Stimulated activated CD4-positive, alpha-beta T cell treated with anti-CD3 and anti-CD28 coated beads, Interleukin-1b, Interleukin-23, amount 100 ng/mL, for 48 hours (primary cell): ENCODE data around the gene INTS1.
"Not testable (repeated sequence)": the region's sequence is repeated elsewhere in the genome, so short reads cannot be mapped to it uniquely, and the experiment has no call there.

ENCODE experiments used
- DNase-seq: peaks from one replicate; pipeline ENCODE4 v3.0.0-alpha.2; 2020

The INTS1 gene

GRCh38 chr7:1444925-1445322 lies 59.3 kb downstream of the INTS1 start:
- DNase-seq: no peak

DNA sequence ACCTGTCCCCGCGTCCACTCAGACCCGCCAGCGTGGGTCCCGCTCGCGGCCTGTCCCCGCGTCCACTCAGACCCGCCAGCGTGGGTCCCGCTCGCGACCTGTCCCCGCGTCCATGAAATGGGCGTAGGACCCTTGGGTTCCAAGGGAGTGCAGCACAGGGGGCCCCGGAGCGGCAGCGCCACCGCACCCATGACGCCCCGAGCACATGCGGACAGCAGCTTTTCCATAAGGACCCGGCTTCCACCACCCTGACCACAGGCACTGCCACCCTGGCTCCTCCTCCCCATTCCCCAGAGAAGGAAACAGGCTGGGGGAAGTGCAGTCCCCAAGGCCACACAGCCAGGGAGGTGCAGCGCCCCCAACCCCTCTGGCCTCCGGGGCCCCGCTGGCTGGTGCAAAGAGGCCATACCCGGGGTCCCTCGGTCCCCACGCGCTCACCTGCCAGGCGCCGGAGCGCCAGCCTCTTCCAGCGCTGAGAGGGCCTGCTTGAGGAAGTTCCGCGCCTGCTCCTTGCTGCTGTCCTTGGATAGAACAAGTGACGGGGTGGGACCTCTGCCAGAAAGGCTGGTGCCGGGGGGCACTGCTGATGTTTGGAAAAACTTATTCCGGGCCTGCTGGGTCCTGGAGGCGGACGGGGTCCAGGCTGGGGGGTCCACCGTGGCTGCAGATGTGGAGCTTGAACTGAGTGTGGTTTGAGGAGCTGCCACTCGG lies 59.8 kb downstream of the INTS1 start:
- no peak for DNase-seq

GRCh38 chr7:1443587-1444200 lies 60.5 kb downstream of the INTS1 start:
- DNase-seq: not testable (repeated sequence)

GRCh38 chr7:1442355-1443124 lies 61.6 kb downstream of the INTS1 start:
- DNase-seq: no peak

GRCh38 chr7:1441615-1442354 lies 62.4 kb downstream of the INTS1 start:
- DNase-seq: no peak

GRCh38 chr7:1440620-1441019 lies 63.6 kb downstream of the INTS1 start:
- DNase-seq: no peak

- DNase-seq: no peak
Observed at GRCh38 chr7:1439373-1440363, 64.5 kb downstream of the INTS1 start.

DNA sequence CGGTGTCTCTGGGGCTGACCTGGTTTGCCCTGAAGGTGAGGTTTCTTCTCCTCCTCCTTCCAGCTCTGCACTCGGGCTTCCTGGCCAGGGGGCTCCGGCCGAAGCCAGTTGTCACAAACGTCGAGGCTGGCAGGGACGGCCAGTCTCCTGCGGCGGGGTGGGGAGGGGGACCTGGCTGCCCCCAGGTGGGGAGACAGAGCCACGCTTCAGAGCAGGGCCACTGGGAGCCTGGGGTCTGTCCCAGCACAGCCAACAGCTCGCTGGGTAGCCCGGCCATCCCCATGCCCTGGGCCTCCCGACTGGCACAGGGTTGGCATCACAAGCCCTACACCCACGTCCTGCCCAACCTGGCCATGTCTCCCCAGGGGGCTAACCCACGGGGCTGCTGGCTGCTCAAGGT lies 65.4 kb downstream of the INTS1 start:
- no peak for DNase-seq

- DNase-seq: no peak
Observed at GRCh38 chr7:1438208-1438607, 66.0 kb downstream of the INTS1 start.

DNA sequence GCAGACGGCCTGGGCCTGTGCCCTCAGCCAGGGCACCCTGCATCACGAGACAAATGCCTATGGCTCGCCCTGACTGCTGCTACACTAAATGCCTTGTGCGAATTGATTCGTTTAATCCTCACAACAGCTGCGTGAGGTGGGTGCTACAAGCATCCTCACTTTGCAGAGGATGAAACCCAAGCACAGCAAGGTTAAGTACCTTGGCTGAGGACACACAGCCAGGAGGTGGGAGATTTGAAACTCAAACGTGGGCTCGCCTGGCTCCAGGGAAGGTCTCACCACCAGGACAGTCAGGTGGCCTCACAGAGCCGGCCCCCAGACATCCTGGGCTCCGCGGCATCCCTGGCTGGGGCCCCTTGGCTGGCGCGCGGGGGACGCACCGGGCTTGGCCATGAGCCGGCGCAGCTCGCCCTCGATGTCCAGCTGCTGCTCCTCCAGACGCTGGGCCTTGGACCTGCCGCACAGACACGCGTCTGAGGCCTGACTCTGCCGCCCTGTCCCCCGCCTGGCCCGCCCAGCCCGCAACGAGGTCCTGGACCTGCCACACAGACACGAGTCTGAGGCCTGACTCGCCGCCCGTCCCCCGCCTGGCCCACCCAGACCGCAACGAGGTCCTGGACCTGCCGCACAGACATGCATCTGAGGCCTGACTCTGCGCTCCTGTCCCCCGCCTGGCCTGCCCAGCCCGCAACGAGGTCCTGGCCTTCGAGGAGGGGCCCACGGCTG lies 66.9 kb downstream of the INTS1 start:
- no peak for DNase-seq

- no peak for DNase-seq
Observed at GRCh38 chr7:1436608-1437007, 67.6 kb downstream of the INTS1 start.

- no peak for DNase-seq
Observed at GRCh38 chr7:1434891-1435670, 69.1 kb downstream of the INTS1 start.

DNA sequence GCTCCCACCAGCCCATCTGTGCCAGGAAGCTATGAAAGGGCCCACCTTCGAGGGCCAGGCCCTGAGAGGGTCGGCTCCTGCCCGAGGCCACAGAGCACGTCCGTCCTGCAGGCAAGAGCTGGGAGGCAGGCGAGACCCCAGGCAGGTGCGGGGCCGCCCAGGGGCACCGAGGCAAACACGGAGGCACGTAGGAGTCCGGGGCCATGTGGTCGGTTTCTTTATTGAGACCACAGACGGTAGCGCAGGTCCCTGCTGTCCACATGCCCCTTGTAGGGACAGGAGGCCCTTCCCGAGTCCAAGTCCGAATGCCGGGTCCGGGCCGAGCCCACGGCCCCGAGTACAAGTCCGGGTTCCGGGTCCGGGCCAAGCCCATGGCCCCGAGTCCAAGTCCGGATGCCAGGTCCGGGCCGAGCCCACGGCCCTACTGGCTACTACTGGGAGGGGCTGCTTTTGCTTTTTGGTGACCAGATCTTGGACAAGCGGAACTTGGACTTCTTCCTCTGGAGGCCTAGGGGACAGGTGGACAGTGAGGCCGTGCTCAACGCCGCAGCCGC lies 69.9 kb downstream of the INTS1 start:
- DNase-seq: no peak

GRCh38 chr7:1433128-1433920 lies 70.9 kb downstream of the INTS1 start:
- DNase-seq: no peak

DNA sequence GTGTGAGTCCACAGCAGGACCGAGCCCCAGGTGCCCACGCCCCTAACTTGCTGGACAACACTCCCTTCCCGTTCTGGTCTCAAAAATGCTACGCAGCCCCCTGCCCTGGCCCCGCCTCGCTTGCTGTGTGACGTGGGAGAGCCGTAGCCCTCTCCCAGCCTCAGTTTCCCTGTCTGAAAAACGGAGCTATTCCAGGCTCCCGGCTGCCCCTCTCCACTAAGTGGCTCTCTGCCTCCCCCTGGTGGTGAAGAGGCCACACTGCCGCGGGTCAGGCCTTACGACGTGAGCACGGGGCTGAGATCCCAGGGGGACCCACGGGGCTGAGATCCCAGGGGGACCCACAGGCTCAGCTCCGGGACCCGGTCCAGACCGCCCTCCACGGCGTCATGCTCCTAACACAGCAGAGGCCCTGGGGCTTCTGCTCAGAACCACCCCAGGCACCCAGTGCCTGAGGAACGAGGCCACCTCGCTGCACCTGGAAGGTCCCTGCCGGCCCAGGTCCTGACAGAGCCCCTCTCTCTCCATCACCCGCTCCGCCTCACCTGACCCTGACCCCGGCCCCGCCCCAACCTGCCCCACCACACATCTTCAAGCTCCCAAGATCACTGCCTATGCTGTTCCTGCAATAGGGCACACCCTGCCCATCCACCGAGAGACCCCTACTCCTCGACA lies 71.6 kb downstream of the INTS1 start:
- DNase-seq: peak; percentile 75

- no peak for DNase-seq
Observed at GRCh38 chr7:1431634-1432380, 72.4 kb downstream of the INTS1 start.

DNA sequence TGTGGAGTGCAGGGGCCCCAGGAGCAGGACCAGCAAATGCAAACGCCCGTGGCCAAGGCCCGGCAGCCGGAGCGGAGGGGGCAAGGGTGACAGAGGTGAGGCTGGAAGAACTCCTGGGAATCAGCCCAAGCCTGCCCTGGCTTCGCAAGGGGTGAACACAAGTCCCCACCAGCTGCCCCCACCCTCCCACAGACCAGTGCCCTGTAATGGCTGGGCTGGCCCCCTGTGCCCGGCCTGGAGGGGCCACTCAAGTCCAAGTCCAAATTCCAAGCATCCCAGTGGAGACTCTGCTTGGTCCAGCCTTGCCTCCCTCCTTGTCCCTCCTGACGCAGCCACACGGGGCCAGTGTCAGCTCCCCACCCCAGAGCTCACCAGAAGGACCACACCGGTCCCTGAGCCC lies 73.0 kb downstream of the INTS1 start:
- DNase-seq: no peak
